Measurements from ENCODE around the gene RNF31.
A peak's percentile ranks its signal among the peaks of the same experiment; 100 is the strongest.

Gene RNF31

GRCh38 chr14:24204163-24205146, 57.2 kb downstream of the RNF31 start:
- DNase-seq, result no peak

DNA sequence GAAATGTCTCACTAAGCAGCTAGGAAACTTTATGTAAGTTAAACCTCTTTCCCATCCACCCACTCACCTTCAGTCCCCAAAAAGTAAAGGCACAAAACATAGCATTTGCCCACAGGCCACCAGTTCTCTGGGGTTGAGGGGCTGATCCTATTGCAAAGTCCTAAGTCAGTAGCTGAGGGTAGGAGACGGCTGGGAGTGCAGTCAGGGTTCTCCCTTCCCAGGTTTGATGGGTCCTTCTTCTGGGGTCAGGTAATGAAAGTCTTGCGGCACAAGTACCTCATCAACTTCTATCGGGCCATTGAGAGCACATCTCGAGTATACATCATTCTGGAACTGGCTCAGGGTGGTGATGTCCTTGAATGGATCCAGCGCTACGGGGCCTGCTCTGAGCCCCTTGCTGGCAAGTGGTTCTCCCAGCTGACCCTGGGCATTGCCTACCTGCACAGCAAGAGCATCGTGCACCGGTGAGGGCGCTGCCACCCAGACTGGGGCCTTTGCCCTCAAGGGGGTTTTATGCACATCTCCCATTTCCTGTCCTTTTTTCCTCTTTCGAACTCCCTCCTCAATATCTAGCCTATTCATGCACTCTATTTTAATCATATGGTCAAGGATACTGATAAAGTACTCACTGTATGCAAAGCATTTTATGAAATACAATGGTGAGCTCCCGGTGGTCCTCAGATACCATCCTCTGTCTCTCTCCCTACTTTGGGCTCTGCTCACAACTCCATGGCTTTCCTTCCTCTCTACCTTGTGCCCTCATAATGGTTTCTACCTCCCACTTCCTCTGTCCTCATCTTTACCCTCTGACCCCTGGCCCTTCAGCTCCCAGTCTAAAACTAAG, 59.2 kb downstream of the RNF31 start:
- no peak for DNase-seq

DNA sequence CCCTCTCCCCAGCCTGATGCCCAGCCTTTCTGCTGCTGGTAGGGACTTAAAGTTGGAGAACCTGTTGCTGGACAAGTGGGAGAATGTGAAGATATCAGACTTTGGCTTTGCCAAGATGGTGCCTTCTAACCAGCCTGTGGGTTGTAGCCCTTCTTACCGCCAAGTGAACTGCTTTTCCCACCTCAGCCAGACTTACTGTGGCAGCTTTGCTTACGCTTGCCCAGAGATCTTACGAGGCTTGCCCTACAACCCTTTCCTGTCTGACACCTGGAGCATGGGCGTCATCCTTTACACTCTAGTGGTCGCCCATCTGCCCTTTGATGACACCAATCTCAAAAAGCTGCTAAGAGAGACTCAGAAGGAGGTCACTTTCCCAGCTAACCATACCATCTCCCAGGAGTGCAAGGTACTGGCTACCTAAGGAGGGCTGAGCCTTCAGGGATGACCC, 59.8 kb downstream of the RNF31 start:
- DNase-seq, result peak; percentile 36

- no peak for DNase-seq
Observed at GRCh38 chr14:24207625-24208024, 60.3 kb downstream of the RNF31 start.
